Sigmoid colon (tissue), 7 donors: ENCODE data around the gene PLSCR5. TPM values are rescaled to one million over a fixed set of nuclear protein-coding genes. Genes with fewer than 3 reads are reported as not detected.

Experiments used
- DNase-seq: peaks from one replicate; pipeline ENCODE4 v3.0.0-alpha.2; 2019
- H3K27ac ChIP-seq, 4 donors: fragments of 200-600 bp; sonication (generic); one replicate each; pipeline ENCODE4 v1.5.1; 2016 to 2019; ENCODE audit warnings: mild to moderate bottlenecking in 1 of 4
- H3K27me3 ChIP-seq, 3 donors: fragments of 200-600 bp; sonication (generic); one replicate each; pipeline ENCODE4 v1.5.1; 2019; ENCODE audit warnings: mild to moderate bottlenecking in 1 of 3
- H3K36me3 ChIP-seq, 4 donors: fragments of 200-600 bp; sonication (generic); one replicate each; pipeline ENCODE4 v1.5.1; 2016 to 2019
- H3K4me1 ChIP-seq, 4 donors: fragments of 200-600 bp; sonication (generic); one replicate each; pipeline ENCODE4 v1.5.1; 2017 to 2019
- H3K4me3 ChIP-seq, 4 donors: fragments of 200-600 bp; sonication (generic); one replicate each; pipeline ENCODE4 v1.5.1; 2017 to 2019; ENCODE audit warnings: mild to moderate bottlenecking in 2 of 4, moderate library complexity in 1 of 4
- H3K9me3 ChIP-seq, 4 donors: fragments of 200-600 bp in 3 of 4; sonication (generic) in 3 of 4; one replicate each; pipeline versions ENCODE4 v1.5.1 to v1.6.1; 2013 to 2019
- EP300 ChIP-seq, 4 donors: sonication (generic); formaldehyde crosslinking; IDR thresholded peaks; one replicate each; pipeline ENCODE4 v1.6.1; 2017; ENCODE audit warnings: antibody characterized with exemption in 4 of 4
- POLR2A ChIP-seq, 2 donors: fragments of 450-650 bp; IDR thresholded peaks; one replicate each; pipeline ENCODE4 v1.6.1; 2016; ENCODE audit warnings: antibody characterized with exemption in 2 of 2, mild to moderate bottlenecking in 2 of 2, moderate library complexity in 2 of 2
- POLR2AphosphoS5 ChIP-seq, 4 donors: sonication (generic); formaldehyde crosslinking; IDR thresholded peaks; one replicate each; pipeline ENCODE4 v1.6.1; 2017; ENCODE audit warnings: antibody characterized with exemption in 4 of 4
- intact Hi-C: fragments of 100-400 bp; cut with DNase I; formaldehyde crosslinking; loops from one replicate; pipeline ENCODE4 v1.15.1; 2023
- polyA plus RNA-seq, 3 donors: library from polyadenylated mRNA; stranded (reverse); fragments of 200-250 nt; gene quantifications; one replicate each; pipeline ENCODE4 v1.2.3, GENCODE V29; 2013
- small RNA-seq, 3 donors: library from RNA; depleted of rRNA; stranded (forward); fragments of <200 nt; gene quantifications; one replicate each; pipeline ENCODE3, GENCODE V24; 2016
- total RNA-seq, 4 donors: library from RNA; depleted of rRNA; stranded (reverse); fragments of >200 nt; gene quantifications; one replicate each; pipeline ENCODE4 v1.1.0, GENCODE V29; 2016
- donor health status: healthy with polysubstance abuse.
- donor health status: Bipolar disorder and iron deficiency.
- donor health status: healthy.

The PLSCR5 gene
- total and polyA plus RNA-seq, 7 donors, result not detected

- TF ChIP-seq POLR2A (IDR thresholded peaks at IDR 0.05), result no peak
- TF ChIP-seq EP300 (IDR thresholded peaks at IDR 0.05), result no peak
- TF ChIP-seq POLR2AphosphoS5 (IDR thresholded peaks at IDR 0.05), result peak in 1 of 4 donors; percentile 12
- no peak for DNase-seq
- H3K9me3 ChIP-seq, result no peaks in the 10 kb centered on the region
- no peak overlapping the region for H3K4me3 ChIP-seq
- peaks cover 0 to 10% (median 4%) of the 10 kb centered on the region in 4 donors for H3K36me3 ChIP-seq
- peak overlapping the region in 3 of 4 donors; percentile 2 to 48 (median 41) for H3K27ac ChIP-seq
- H3K4me1 ChIP-seq, result peaks cover 0 to 38% (median 30%) of the 10 kb centered on the region in 4 donors
- H3K27me3 ChIP-seq, result no peaks in the 10 kb centered on the region
- intact Hi-C loops, result no loop called here
Observed at GRCh38 chr3:146536681-146537080, 68.5 kb downstream of the PLSCR5 start.

Small RNA genes within 50 kb of the gene (small RNA-seq; reads per million reads assigned to genes)
- gene RNU6-428P, result 0 reads per million in 3 donors

Other genes with a start within 250 kb of the PLSCR5 start
- gene PLSCR2, start 135.8 kb downstream of the PLSCR5 start, total RNA-seq, result not detected
- gene PLSCR2, start 135.8 kb downstream of the PLSCR5 start, polyA plus RNA-seq, result under 1 TPM in 1 of 3 donors, not detected in 2; 0.45 TPM
- 100 to 1,000 TPM in 2 of 4 donors, 10 to 100 TPM in 2; 59.3 to 194 (median 101) TPM for gene PLSCR1, start 60.7 kb downstream of the PLSCR5 start, total RNA-seq
- gene PLSCR1, start 60.7 kb downstream of the PLSCR5 start, polyA plus RNA-seq, result 100 to 1,000 TPM in 2 of 3 donors, 10 to 100 TPM in 1; 88.9 to 156 (median 145) TPM